Stimulated activated CD8-positive, alpha-beta memory T cell treated with anti-CD3 and anti-CD28 coated beads, Interleukin-12 subunit alpha, Interleukin-12 subunit beta, amount 100 ng/mL, for 24 hours (primary cell): Measurements from ENCODE around the gene SSNA1.

Source experiments
- DNase-seq: peaks from one replicate; pipeline ENCODE4 v3.0.0-alpha.2; 2020; ENCODE audit errors: extremely low read depth

SSNA1 gene

GRCh38 chr9:137199411-137200121, 11.1 kb downstream of the SSNA1 start:
- DNase-seq: no peak

DNA sequence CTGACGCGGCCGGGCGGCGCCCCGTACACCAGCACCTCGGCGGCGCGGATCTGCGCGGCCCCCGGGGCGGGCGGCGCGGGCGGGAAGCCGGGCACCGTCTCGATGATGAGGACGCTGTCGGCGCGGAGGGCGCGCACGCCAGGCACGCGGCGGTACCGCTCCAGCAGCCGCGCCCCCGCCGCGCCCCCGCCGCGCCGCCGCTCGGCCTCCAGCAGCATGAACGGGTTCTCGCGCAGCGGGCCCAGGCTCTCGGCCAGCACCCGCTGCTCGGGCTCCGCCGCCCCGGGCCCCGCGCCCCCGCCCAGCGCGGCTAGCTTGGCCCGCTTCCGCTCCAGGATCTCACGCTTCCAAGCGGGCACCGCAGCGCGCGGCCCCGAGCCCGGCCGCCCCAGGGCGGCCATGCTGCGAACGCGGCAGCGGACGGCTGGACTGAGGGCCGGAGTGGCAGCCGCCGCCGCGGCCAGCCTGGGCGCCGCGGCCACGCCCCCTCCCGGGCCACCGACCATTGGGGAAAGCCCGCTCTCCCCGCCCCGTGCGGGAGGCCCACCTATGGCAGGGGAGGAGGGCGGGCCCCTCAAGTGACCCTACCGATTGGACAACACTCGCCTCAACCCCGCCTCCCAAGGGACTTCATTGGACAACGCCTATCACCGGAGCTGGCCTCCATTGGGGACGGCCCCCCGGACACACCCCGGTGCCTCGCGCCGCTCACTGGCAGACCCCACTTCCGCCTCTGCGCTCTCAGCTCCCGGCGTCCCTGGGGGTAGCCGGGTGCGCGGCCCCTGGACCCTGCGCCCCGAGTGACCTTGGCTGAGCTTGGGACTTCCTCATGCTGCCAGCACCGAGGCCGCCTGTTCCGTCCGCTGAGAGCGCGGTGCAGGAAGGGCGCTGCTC, 12.1 kb downstream of the SSNA1 start, which contains the start of gene TPRN:
Gene TPRN, minus strand, starts transcription at position 431 of the 894 bp plus-strand sequence. Its CDS starts 30 bp downstream, at position 401.
- peak; percentile 98 for DNase-seq

- no peak for DNase-seq
These were observed 12.9 kb downstream of the SSNA1 start for GRCh38 chr9:137201205-137201868.

- no peak for DNase-seq
These were observed 14.5 kb downstream of the SSNA1 start for GRCh38 chr9:137202966-137203365.

- no peak for DNase-seq
These were observed 16.3 kb downstream of the SSNA1 start for GRCh38 chr9:137204731-137205125.

DNA sequence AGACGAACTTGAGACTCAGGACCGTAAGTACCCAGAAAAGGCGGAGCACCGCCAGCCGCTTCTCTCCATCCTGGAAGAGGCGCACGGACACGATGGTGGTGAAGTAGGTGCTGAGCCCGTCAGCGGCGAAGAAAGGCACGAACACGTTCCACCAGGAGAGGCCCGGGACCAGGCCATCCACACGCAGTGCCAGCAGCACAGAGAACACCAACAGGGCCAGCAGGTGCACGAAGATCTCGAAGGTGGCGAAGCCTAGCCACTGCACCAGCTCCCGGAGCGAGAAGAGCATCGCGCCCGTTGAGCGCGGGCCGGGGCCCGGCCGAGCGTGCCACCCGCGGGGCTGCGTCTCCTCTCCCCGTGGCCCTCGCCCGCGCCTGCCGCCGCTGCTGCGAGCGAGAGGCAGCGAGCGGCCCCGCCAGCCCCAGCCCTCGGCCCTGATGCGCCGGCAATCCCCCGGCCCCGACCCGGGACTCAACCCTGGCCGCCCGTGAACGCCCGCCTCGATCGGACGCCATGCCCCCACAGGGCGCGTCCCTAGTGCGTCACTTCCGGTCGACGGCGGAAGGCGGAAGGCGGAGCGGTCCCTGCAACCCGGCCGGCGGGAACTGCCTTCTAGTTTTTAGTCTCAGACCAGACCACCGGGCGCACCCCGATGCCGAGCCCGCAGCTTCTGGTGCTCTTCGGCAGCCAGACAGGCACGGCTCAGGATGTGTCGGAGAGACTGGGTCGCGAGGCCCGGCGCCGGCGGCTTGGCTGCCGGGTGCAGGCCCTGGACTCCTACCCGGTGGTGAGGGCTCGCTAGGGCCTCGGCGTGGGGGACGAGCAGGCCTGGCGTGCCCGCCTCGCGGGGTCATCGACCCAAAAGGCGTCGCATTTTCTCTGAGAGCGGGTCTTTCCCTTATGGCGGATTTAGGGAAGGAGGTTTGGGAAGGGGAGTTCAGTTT, 16.9 kb downstream of the SSNA1 start, which contains the start of the genes NDOR1 and TMEM203:
Gene NDOR1, plus strand, starts transcription at position 575 of the 944 bp plus-strand sequence. Its CDS starts 78 bp downstream, at position 653.
Gene TMEM203, minus strand, starts transcription at position 523 of the 944 bp plus-strand sequence. Its CDS starts 234 bp downstream, at position 289.
- DNase-seq: peak; percentile 93

- no peak for DNase-seq
These were observed 18.1 kb downstream of the SSNA1 start for GRCh38 chr9:137206602-137207001.

DNA sequence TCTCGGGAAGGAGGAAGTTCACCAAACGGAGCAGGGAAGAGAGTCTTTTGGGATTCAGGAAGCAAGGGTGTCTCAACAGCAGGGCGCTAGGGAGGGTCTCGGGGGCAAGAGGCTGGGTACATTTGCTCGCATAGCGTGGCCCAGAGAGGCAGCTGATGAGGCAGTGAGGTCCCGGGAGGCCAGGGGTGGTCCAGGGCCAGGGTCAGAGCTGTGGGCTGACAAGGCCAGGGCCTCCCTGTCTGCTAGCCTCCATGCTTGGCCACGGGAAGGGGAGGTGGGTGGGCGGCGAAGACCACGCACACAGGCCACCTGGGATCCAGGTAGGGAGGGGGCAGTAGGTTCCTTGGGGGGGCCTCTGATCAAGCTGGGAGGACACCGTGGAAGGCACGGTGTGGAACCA, 23.1 kb downstream of the SSNA1 start:
- DNase-seq: no peak

DNA sequence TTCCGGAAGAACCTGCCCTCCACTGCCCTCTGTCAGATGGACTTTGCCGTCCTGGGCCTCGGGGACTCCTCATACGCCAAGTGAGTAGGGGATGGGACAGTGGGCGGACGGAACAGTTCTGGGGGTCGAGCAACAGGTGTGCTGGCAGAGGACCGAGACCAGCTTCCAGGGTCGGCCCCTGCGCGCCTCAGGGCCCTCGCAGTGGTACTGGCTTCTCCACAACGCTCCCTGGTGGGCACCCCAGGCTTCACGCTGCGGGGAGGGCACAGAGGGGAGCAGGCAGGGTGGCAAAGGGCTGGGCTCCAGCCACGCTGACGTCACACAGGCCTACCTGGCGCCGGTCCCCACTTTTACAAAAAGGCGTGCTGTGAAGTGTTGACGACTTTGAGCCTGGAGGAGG, 24.0 kb downstream of the SSNA1 start:
- no peak for DNase-seq

DNA sequence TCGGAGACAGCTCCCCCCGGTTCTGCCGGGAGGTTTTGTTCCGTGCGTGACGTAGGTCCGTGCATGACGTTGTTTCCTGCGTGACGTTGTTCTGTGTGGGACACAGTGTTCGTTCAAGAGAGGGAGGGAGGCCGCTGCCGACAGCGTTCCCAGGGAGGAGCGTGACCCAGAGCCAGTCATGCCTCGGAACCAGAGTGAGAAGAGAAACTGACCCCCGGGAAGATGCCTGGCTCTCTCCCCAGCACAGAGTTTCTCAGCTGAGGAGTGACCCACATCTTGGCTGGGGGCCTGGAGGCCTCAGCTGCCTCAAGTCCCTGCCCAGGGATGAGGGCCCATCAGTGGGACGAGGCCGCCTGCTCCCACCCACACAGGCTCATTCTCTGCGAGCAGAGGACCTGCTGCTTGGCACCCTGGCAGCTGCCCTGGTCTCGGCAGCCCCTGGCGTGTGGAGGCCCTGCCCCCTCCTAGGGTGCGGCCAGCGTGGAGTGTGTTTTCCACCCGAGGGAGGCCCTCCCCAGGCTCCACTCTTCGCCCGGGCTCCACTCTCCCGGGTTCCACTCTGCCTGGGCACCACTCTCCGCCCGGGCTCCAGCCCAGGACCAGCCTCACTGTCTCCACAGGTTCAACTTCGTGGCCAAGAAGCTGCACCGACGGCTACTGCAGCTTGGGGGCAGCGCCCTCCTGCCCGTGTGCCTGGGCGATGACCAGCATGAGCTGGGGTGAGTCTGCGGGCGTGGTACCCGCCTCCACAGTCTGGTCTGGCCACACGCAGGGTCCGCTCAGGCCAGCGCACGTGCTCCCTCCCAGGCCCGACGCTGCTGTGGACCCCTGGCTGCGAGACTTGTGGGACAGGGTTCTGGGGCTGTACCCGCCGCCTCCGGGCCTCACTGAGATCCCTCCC, 24.9 kb downstream of the SSNA1 start:
- DNase-seq: no peak

DNA sequence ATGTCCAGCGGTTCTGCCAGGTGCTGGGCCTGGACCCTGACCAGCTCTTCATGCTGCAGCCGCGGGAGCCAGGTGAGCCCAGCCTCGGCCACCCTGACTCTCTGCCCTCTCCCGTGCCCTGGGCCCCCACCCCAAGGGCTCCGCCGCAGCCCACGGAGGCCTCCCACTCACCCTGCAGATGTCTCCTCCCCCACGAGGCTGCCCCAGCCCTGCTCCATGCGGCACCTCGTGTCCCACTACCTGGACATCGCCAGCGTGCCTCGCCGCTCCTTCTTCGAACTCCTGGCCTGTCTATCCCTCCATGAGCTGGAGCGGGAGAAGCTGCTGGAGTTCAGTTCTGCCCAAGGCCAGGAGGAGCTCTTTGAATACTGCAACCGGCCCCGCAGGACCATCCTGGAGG, 26.1 kb downstream of the SSNA1 start:
- no peak for DNase-seq

GRCh38 chr9:137215196-137215986, 26.9 kb downstream of the SSNA1 start:
- DNase-seq: no peak

- no peak for DNase-seq
These were observed 27.9 kb downstream of the SSNA1 start for GRCh38 chr9:137216188-137216965.

GRCh38 chr9:137217276-137218211, 29.1 kb downstream of the SSNA1 start:
- no peak for DNase-seq

DNA sequence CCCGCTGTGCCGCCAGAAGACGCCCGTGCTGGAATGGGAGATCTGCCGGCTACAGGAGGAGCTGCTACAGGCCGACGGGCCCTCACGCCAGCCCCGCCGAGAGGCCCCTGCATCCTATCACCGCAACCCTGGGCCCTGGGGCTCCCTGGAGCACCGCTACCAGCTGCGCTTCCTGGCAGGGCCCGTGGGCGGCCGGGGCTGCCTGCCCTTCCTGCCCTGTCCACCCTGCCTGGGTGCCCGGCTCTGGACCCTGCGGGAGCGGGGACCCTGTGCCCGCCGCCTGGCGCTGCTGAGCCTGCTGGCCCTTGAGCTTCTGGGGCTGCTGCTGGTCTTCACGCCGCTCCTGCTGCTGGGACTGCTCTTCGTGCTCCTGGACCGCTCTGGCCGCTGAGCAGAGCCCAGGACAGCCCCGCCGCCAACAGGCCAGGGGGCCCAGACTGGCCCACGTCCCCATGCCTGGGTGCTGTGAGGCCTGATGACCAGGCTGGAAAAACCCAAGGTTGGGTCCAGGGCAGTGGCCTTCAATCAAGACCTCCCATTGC, 29.8 kb downstream of the SSNA1 start:
- no peak for DNase-seq

- DNase-seq: no peak
These were observed 30.3 kb downstream of the SSNA1 start for GRCh38 chr9:137218754-137219271.
